Measurements from ENCODE around the gene UBR1. TPM values are rescaled to one million over a fixed set of nuclear protein-coding genes. Genes with fewer than 3 reads are reported as not detected.

The UBR1 gene
- total RNA-seq, 1 experiment from 2014 or later: 22.2 TPM

GRCh38 chr15:43103907-43104306 is 1.9 kb downstream of the UBR1 start:
- Histone ChIP-seq H3K4me1 (ENCODE audit: insufficient read depth, low read length) (no peaks in the 10 kb centered on the region), H4K91ac (ENCODE audit: insufficient read length, low read depth, low read length) (no peak overlapping the region), H2AK5ac (ENCODE audit: insufficient read length, low read length) (no peak overlapping the region), H2BK5ac (ENCODE audit: insufficient read length, low read length) (no peak overlapping the region), H3K9me3 (ENCODE audit: control insufficient read depth, low read depth, low read length) (no peaks in the 10 kb centered on the region), H2BK120ac (ENCODE audit: low read depth, low read length, poor library complexity, severe bottlenecking) (no peak overlapping the region), H3K23me2 (ENCODE audit: insufficient read length, low read depth, low read length, poor library complexity, severe bottlenecking) (peaks cover 8% of the 10 kb centered on the region), H3K23ac (ENCODE audit: insufficient read length, low read depth, low read length) (no peak overlapping the region), H2BK12ac (ENCODE audit: insufficient read length, low read depth, low read length) (no peak overlapping the region), H3K27ac (ENCODE audit: insufficient read length, low read depth, low read length) (no peak overlapping the region), H3K9ac (ENCODE audit: extremely low read depth, insufficient read length, low read length) (no peak overlapping the region), H3K56ac (ENCODE audit: insufficient read length, low read depth, low read length) (no peak overlapping the region), H3K18ac (ENCODE audit: insufficient read length, low read depth, low read length) (no peak overlapping the region), H4K8ac (replicated peaks; ENCODE audit: insufficient read length, low read depth, low read length) (no peak overlapping the region), H2AFZ (ENCODE audit: low read length) (no peak overlapping the region), H4K20me1 (ENCODE audit: control insufficient read depth, insufficient read depth, insufficient read length) (no peaks in the 10 kb centered on the region), H3K27me3 (ENCODE audit: insufficient read depth, low read length) (no peaks in the 10 kb centered on the region), H3K4me2 (ENCODE audit: insufficient read depth, insufficient read length, low read length) (no peak overlapping the region), H3K4ac (ENCODE audit: low read depth, low read length) (no peak overlapping the region), H2BK20ac (ENCODE audit: low read depth, low read length, poor library complexity, severe bottlenecking) (no peak overlapping the region), H3K14ac (ENCODE audit: insufficient read depth, low read length) (no peak overlapping the region), H2BK15ac (ENCODE audit: low read depth, low read length) (no peak overlapping the region), H3K79me2 (ENCODE audit: insufficient read depth, low read length) (peaks cover 1% of the 10 kb centered on the region; the same call in 1 of the 2 replicates), H3T11ph (ENCODE audit: low read length) (no peak overlapping the region), H4K5ac (ENCODE audit: insufficient read length, low read depth, low read length) (no peak overlapping the region), H3K79me1 (ENCODE audit: insufficient read depth, low read depth, low read length, poor library complexity, severe bottlenecking) (peaks cover 9% of the 10 kb centered on the region)
- no CpG with 5 or more reads among the region's 1 CpG for whole genome bisulfite sequencing (ENCODE audit: extremely low coverage, insufficient read length, low lambda C conversion rate)
- Mint-ChIP-seq H3K4me3 (no peak overlapping the region), H3K4me1 (peaks cover 11 to 13% of the 10 kb centered on the region in 2 experiments), H3K27me3 (ENCODE audit: low read depth) (peaks cover 6% of the 10 kb centered on the region), H3K9me3 (no peaks in the 10 kb centered on the region), H3K36me3 (ENCODE audit: insufficient read depth in 1 of 3, low read depth in 3 of 3) (peaks cover 5 to 27% (median 26%) of the 10 kb centered on the region in 3 experiments; a peak in 6 of 7 replicates), H3K27ac (no peak overlapping the region)
- TF ChIP-seq CTCF (conservative IDR thresholded peaks at IDR 0.05): no peak
- no peak for DNase-seq
